Stomach (tissue), 9 donors: ENCODE data around the gene POC1B. TPM values are rescaled to one million over a fixed set of nuclear protein-coding genes. Genes with fewer than 3 reads are reported as not detected.

Experiments used
- DNase-seq, 2 donors: peaks; one replicate each; pipeline versions ENCODE4 v3.0.0 to v3.0.0-alpha.2; 2013 to 2019
- H3K27ac ChIP-seq, 5 donors: fragments of 200-600 bp in 4 of 5; sonication (generic) in 4 of 5; one replicate each; pipeline ENCODE4 v1.5.1; 2013 to 2019; ENCODE audit warnings: mild to moderate bottlenecking in 1 of 5, moderate library complexity in 1 of 5
- H3K27me3 ChIP-seq, 3 donors: fragments of 200-600 bp; sonication (generic); one replicate each; pipeline ENCODE4 v1.5.1; 2017 to 2019; ENCODE audit warnings: mixed run types in 1 of 3
- H3K36me3 ChIP-seq, 4 donors: fragments of 200-600 bp; sonication (generic); 1 replicate in 3 of 4; 2 replicates in 1 of 4; pipeline ENCODE4 v1.5.1; 2016 to 2019
- H3K4me1 ChIP-seq, 4 donors: fragments of 200-600 bp; sonication (generic); one replicate each; pipeline ENCODE4 v1.5.1; 2016 to 2019
- H3K4me3 ChIP-seq, 4 donors: fragments of 200-600 bp; sonication (generic) in 3 of 4; one replicate each; pipeline ENCODE4 v1.5.1; 2016 to 2019; ENCODE audit warnings: mild to moderate bottlenecking in 1 of 4
- H3K9me3 ChIP-seq, 4 donors: fragments of 200-600 bp; sonication (generic); one replicate each; pipeline ENCODE4 v1.5.1; 2016 to 2019
- CTCF ChIP-seq, 7 experiments: fragments of 450-650 bp in 4 of 7; fragments of 200-600 bp in 3 of 7; sonication (generic) in 3 of 7; IDR thresholded peaks; one replicate each; pipeline ENCODE4 v1.5.1; 2016 to 2019; ENCODE audit warnings: antibody characterized with exemption in 7 of 7, control low read depth in 2 of 7, mild to moderate bottlenecking in 1 of 7
- EP300 ChIP-seq: sonication (generic); formaldehyde crosslinking; IDR thresholded peaks from one replicate; pipeline ENCODE4 v1.6.1; 2017; ENCODE audit warnings: antibody characterized with exemption
- POLR2A ChIP-seq, 4 donors: fragments of 450-650 bp; IDR thresholded peaks; one replicate each; pipeline ENCODE4 v1.6.1; 2016; ENCODE audit warnings: antibody characterized with exemption in 4 of 4, control low read depth in 2 of 4, mild to moderate bottlenecking in 1 of 4, moderate library complexity in 1 of 4
- POLR2AphosphoS5 ChIP-seq, 3 donors: sonication (generic); formaldehyde crosslinking; IDR thresholded peaks; one replicate each; pipeline ENCODE4 v1.6.1; 2016; ENCODE audit warnings: antibody characterized with exemption in 3 of 3
- WGBS, 5 donors: extraction: QIAGEN DNeasy Blood & Tissue Kit in 3 of 5; methylation state at CpG; one replicate each; pipeline versions ENCODE4 v1.1.5 to v1.1.7; 2013 to 2018; 5-methylcytosine and 5-hydroxymethylcytosine counted together
- intact Hi-C: fragments of 100-400 bp; cut with DNase I; formaldehyde crosslinking; loops from one replicate; pipeline ENCODE4 v1.15.1; 2023; ENCODE audit warnings: low total_unique reads
- polyA plus RNA-seq, 3 donors: library from polyadenylated mRNA; stranded (reverse); fragments of 200-250 nt; gene quantifications; one replicate each; pipeline ENCODE4 v1.2.3, GENCODE V29; 2013
- total RNA-seq, 5 donors: library from RNA; depleted of rRNA; stranded (reverse); fragments of >200 nt; gene quantifications; one replicate each; pipeline versions ENCODE4 v1.1.0 to v1.2.3, GENCODE V29; 2014 to 2016
- donor health status: healthy with polysubstance abuse.
- donor health status: Bipolar disorder and iron deficiency.
- donor health status: healthy.

Gene POC1B
- total and polyA plus RNA-seq, 8 donors, result 1.7 to 68.3 (median 18.3) TPM

- no peak for DNase-seq
- H3K4me3 ChIP-seq, result no peak overlapping the region
- no peaks in the 10 kb centered on the region for H3K36me3 ChIP-seq
- 90 to 95% (median 93%) methylated on average over 4 of the region's 4 CpGs for WGBS, 5 donors
- no peaks in the 10 kb centered on the region for H3K4me1 ChIP-seq
- no peaks in the 10 kb centered on the region for H3K9me3 ChIP-seq
- TF ChIP-seq CTCF (IDR thresholded peaks at IDR 0.05) (no peak), POLR2A (IDR thresholded peaks at IDR 0.05) (no peak), POLR2AphosphoS5 (IDR thresholded peaks at IDR 0.05) (no peak), EP300 (no peak)
- intact Hi-C loops, result no loop called here
- H3K27ac ChIP-seq, result no peak overlapping the region
- no peaks in the 10 kb centered on the region for H3K27me3 ChIP-seq
Observed at GRCh38 chr12:89405626-89406345, 120.1 kb downstream of the POC1B start.

DNA sequence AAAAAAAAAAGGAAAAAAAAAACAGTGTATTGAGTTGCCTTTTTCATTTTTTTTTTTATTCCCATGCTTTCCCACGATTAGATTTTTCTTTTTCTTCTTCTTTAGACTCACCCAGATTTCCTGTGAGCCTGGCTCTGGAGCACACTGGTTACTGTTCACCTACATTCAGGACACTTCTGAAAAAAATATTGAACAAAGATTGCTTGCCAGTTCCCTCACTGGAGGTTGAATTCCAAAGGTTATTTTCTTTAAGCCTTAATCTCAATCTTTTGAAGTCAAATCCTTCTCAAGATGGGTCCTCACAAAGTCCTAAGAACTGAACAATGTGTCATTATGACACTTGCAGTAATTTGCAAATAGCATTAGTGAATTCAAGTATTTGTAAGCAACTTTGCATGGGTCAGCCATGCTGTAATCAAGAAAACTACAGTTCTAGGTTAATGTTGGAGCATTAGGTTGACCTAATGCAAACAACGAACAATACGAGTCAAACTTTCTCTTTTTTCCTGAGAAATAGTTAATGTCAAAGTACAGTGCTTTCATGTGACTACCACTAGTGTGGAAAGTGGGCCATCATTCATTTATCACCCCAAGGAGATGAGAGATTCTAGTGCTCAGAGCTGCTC is 124.3 kb downstream of the POC1B start:
- no peak for DNase-seq
- H3K27ac ChIP-seq, result no peak overlapping the region
- no peaks in the 10 kb centered on the region for H3K27me3 ChIP-seq
- no peak for TF ChIP-seq POLR2A (IDR thresholded peaks at IDR 0.05)
- no peaks in the 10 kb centered on the region for H3K36me3 ChIP-seq
- H3K4me1 ChIP-seq, result no peaks in the 10 kb centered on the region
- H3K9me3 ChIP-seq, result no peaks in the 10 kb centered on the region
- H3K4me3 ChIP-seq, result no peak overlapping the region
- intact Hi-C loops, result no loop called here
- 67 to 76% (median 72%) methylated on average over 3 of the region's 3 CpGs for WGBS, 5 donors

- Histone ChIP-seq H3K4me1 (no peaks in the 10 kb centered on the region), H3K36me3 (no peaks in the 10 kb centered on the region), H3K27ac (no peak overlapping the region), H3K4me3 (no peak overlapping the region), H3K27me3 (no peaks in the 10 kb centered on the region), H3K9me3 (no peaks in the 10 kb centered on the region)
- intact Hi-C loops, result no loop called here
- TF ChIP-seq EP300 (no peak), POLR2AphosphoS5 (IDR thresholded peaks at IDR 0.05) (no peak), POLR2A (IDR thresholded peaks at IDR 0.05) (no peak), CTCF (IDR thresholded peaks at IDR 0.05) (no peak)
- 93 to 99% (median 96%) methylated on average over 6 of the region's 6 CpGs for WGBS, 5 donors
- no peak for DNase-seq
Observed at GRCh38 chr12:89400415-89400814, 125.4 kb downstream of the POC1B start.

DNA sequence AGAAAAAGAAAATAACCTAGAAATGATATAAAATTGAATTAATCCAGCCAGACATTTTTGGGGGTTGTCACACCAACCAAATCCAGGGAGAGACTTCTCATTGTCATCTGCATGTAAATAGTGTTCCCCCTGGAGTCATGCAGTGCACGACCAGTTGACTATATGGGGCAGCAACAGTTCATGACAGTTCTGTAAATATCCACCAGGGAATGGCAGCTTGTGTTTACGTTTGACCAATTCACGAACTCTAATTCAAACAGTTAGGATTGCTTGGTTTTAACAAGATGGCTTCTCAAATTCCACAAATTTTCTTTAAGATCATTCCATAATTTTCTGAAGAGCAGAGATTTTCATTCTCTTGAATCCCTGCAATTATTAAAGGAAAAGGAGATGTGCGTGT is 130.1 kb downstream of the POC1B start:
- intact Hi-C loops, result no loop called here
- TF ChIP-seq CTCF (IDR thresholded peaks at IDR 0.05) (no peak), POLR2A (IDR thresholded peaks at IDR 0.05) (no peak)
- no peak overlapping the region for H3K4me3 ChIP-seq
- no peak for DNase-seq
- 76 to 87% (median 81%) methylated on average over 4 of the region's 4 CpGs for WGBS, 5 donors
- no peaks in the 10 kb centered on the region for H3K36me3 ChIP-seq
- H3K27me3 ChIP-seq, result no peaks in the 10 kb centered on the region
- no peak overlapping the region for H3K27ac ChIP-seq
- peaks cover 0 to 6% (median 2%) of the 10 kb centered on the region in 4 donors for H3K4me1 ChIP-seq
- H3K9me3 ChIP-seq, result no peaks in the 10 kb centered on the region

GRCh38 chr12:89393551-89394121 is 132.2 kb downstream of the POC1B start:
- Histone ChIP-seq H3K27ac (no peak overlapping the region), H3K4me3 (no peak overlapping the region), H3K36me3 (no peaks in the 10 kb centered on the region), H3K27me3 (no peaks in the 10 kb centered on the region), H3K9me3 (no peaks in the 10 kb centered on the region), H3K4me1 (peaks cover 5 to 22% (median 17%) of the 10 kb centered on the region in 4 donors)
- intact Hi-C loops, result no loop called here
- peak in 1 of 2 donors; percentile 33 for DNase-seq
- WGBS, 5 donors, result 60 to 68% (median 65%) methylated on average over 3 of the region's 3 CpGs
- TF ChIP-seq POLR2AphosphoS5 (IDR thresholded peaks at IDR 0.05) (no peak), POLR2A (IDR thresholded peaks at IDR 0.05) (no peak), CTCF (IDR thresholded peaks at IDR 0.05) (no peak), EP300 (no peak)
